LNCaP clone FGC (cell line): ENCODE data around the gene ROBO3.

Experiments used
- DNase-seq: peaks from one replicate; pipeline ENCODE4 v3.0.0-alpha.2; 2011; ENCODE audit warnings: low read depth
- H3K4me3 ChIP-seq: 2 replicates; pipeline ENCODE4 v1.5.1; 2011; ENCODE audit warnings: mild to moderate bottlenecking, low read depth, low read length, control low read depth
- CTCF ChIP-seq: IDR thresholded peaks from 2 replicates; pipeline ENCODE4 v1.5.1; 2012; ENCODE audit warnings: mild to moderate bottlenecking; ENCODE audit not compliant: control insufficient read depth, insufficient read depth; ENCODE audit errors: extremely low read depth

The ROBO3 gene

GRCh38 chr11:124880290-124880611 is 15.0 kb downstream of the ROBO3 start:
- no peak for DNase-seq
- TF ChIP-seq CTCF: no peak
- H3K4me3 ChIP-seq: no peak overlapping the region

- TF ChIP-seq CTCF: no peak
- no peak overlapping the region for H3K4me3 ChIP-seq
- DNase-seq: no peak
Observed at GRCh38 chr11:124880958-124881357, 15.7 kb downstream of the ROBO3 start.

- no peak for TF ChIP-seq CTCF
- DNase-seq: peak; percentile 80
Observed at GRCh38 chr11:124882339-124883071, 17.3 kb downstream of the ROBO3 start.

GRCh38 chr11:124884340-124884739 is 19.1 kb downstream of the ROBO3 start:
- TF ChIP-seq CTCF: no peak
- H3K4me3 ChIP-seq: no peak overlapping the region
- no peak for DNase-seq

More at GRCh38 chr11:124882339-124883071, 17.3 kb downstream of the ROBO3 start:
- no peak overlapping the region for H3K4me3 ChIP-seq

GRCh38 chr11:124884869-124885479 is 19.7 kb downstream of the ROBO3 start:
- TF ChIP-seq CTCF: no peak
- no peak for DNase-seq
- no peak overlapping the region for H3K4me3 ChIP-seq

- no peak for TF ChIP-seq CTCF
- no peak overlapping the region for H3K4me3 ChIP-seq
- no peak for DNase-seq
Observed at GRCh38 chr11:124886476-124886875, 21.2 kb downstream of the ROBO3 start.
